Activated CD4-positive, alpha-beta T cell treated with anti-CD3 and anti-CD28 coated beads, Interleukin-2, amount 10 ng/mL, durations not matched to agents 24 days and 14 days (primary cell): ENCODE measurements around the gene CCDC92. TPM values are rescaled to one million over a fixed set of nuclear protein-coding genes. Genes with fewer than 3 reads are reported as not detected.

Experiments used
- DNase-seq: peaks from one replicate; pipeline ENCODE4 v3.0.0; 2022
- H3K27ac Mint-ChIP-seq: one replicate; pipeline ENCODE4 v1.8.0; 2022; ENCODE audit warnings: mild to moderate bottlenecking, mixed read lengths
- H3K27me3 Mint-ChIP-seq: one replicate; pipeline ENCODE4 v1.8.0; 2022; ENCODE audit warnings: mixed read lengths
- H3K36me3 Mint-ChIP-seq: one replicate; pipeline ENCODE4 v1.8.0; 2022; ENCODE audit warnings: low read depth, mild to moderate bottlenecking, mixed read lengths
- H3K4me1 Mint-ChIP-seq: one replicate; pipeline ENCODE4 v1.8.0; 2021; ENCODE audit warnings: mixed read lengths
- H3K4me3 Mint-ChIP-seq: one replicate; pipeline ENCODE4 v1.8.0; 2022; ENCODE audit warnings: mild to moderate bottlenecking, moderate library complexity, mixed read lengths
- H3K9me3 Mint-ChIP-seq: one replicate; pipeline ENCODE4 v1.8.0; 2021; ENCODE audit warnings: mixed read lengths
- intact Hi-C: fragments of 100-400 bp; cut with micrococcal nuclease; formaldehyde crosslinking; loops from one replicate; pipeline ENCODE4 v1.15.1; 2023
- total RNA-seq: library from RNA; stranded (reverse); gene quantifications from 2 replicates; pipeline ENCODE4 v1.2.3, GENCODE V29; 2022

Gene CCDC92
- total RNA-seq, 1 donor from 2014 or later: 7.3 TPM

DNA sequence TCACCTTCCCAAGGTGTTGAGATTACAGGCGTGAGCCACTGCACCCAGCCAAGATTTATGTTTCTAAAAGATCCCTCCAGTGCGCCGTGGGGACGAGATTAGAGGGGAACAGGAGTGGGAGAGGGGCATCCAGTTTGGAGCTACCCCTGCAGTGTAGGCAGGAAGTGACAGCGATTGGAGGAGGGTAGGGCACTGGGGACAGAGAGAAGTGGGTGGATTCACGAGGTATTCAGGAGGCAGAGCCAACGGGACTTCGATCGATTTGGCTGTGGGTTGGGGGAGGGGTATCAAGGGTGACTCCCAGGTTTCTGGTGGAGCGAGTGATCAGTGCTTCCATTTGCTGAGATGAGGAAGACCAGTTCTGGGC lies 82.1 kb downstream of the CCDC92 start:
- no peak overlapping the region for H3K4me3 Mint-ChIP-seq
- H3K27ac Mint-ChIP-seq: no peak overlapping the region
- no peak for DNase-seq
- no peaks in the 10 kb centered on the region for H3K4me1 Mint-ChIP-seq
- intact Hi-C loops: no loop called here
- no peaks in the 10 kb centered on the region for H3K36me3 Mint-ChIP-seq
- no peaks in the 10 kb centered on the region for H3K9me3 Mint-ChIP-seq
- peaks cover 5% of the 10 kb centered on the region for H3K27me3 Mint-ChIP-seq

- no peaks in the 10 kb centered on the region for H3K4me1 Mint-ChIP-seq
- H3K9me3 Mint-ChIP-seq: no peaks in the 10 kb centered on the region
- H3K27ac Mint-ChIP-seq: no peak overlapping the region
- no peak overlapping the region for H3K4me3 Mint-ChIP-seq
- peaks cover 9% of the 10 kb centered on the region for H3K27me3 Mint-ChIP-seq
- no peak for DNase-seq
- no peaks in the 10 kb centered on the region for H3K36me3 Mint-ChIP-seq
- intact Hi-C loops: no loop called here
These were observed 82.6 kb downstream of the CCDC92 start for GRCh38 chr12:123889848-123890535.

DNA sequence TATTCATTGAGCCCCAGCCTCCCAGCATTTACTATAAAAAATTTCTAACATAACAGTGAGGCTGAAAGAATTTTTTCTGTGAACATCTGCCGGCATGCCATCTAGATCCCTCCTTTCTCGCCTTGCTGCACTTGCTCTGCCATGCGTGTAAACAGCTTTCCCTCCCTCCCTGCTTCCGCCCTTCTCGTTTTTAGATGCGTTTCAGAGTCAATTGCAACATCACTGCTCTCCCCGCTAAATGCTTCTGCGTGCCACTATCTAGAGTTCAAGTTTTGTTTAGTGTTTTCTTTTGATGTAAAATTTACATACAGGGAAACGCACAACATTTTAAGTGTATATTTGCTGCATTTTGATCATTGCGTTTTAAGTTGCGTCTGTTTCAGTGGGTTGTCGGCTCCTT lies 83.6 kb downstream of the CCDC92 start:
- Mint-ChIP-seq H3K27me3 (peaks cover 9% of the 10 kb centered on the region), H3K4me3 (no peak overlapping the region), H3K36me3 (no peaks in the 10 kb centered on the region), H3K27ac (no peak overlapping the region), H3K9me3 (no peaks in the 10 kb centered on the region), H3K4me1 (no peaks in the 10 kb centered on the region)
- intact Hi-C loops: no loop called here
- DNase-seq: no peak

DNA sequence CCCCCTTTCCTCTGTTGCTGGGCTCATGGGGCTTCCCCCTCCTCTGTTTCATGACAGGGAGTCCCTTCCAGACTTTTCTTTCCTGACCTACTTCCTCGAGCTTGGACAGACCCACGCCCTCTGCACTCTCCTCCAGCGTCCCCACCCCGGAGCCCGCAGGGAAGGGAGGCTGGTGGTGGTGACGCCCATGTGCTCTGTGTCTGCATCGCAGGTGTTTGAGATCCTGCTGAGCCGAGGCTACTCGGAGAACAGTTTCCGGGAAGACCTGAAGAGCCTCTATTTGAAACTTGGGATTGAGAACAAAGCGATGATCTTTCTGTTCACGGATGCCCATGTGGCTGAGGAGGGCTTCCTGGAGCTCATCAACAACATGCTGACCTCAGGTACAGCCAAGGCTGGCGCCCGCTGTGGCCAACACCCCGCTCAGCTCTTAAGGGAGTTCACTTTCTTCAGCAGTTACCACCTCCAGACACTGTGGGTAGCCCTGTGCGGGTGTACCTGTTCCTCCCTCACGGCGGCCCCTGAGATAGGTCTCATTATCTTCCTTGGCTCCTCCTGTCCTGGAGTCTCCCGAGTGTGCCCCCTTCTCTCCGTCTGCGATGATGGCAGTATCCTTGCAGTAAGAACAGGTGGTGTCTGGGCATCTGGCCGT lies 85.6 kb downstream of the CCDC92 start:
- intact Hi-C loops: no loop called here
- no peaks in the 10 kb centered on the region for H3K36me3 Mint-ChIP-seq
- H3K4me3 Mint-ChIP-seq: no peak overlapping the region

DNA sequence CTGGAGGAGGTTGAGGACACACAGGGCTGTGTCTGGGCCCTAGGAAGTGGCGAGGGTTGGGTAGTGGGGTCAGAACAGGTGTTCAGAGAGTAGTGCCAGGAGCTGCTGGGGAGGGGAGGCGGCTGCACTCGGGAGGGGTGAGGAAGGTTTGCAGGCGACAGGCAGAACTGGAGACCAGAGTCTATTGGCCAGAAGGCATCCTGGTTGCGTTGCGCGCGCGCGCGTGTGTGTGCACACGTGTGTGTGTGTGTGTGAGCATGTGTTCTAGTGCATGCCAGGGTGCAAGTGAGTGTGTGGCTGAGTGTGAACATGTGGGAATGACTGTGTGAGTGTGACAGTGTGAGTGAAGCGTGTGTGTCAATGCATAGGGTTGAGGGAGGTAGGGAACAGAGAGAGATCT lies 86.4 kb downstream of the CCDC92 start:
- Mint-ChIP-seq H3K4me3 (no peak overlapping the region), H3K4me1 (no peaks in the 10 kb centered on the region), H3K9me3 (no peaks in the 10 kb centered on the region), H3K27me3 (peaks cover 9% of the 10 kb centered on the region), H3K27ac (no peak overlapping the region), H3K36me3 (no peaks in the 10 kb centered on the region)
- intact Hi-C loops: no loop called here
- DNase-seq: no peak

More for the DNA sequence above, 85.6 kb downstream of the CCDC92 start:
- Mint-ChIP-seq H3K4me1 (no peaks in the 10 kb centered on the region), H3K9me3 (no peaks in the 10 kb centered on the region), H3K27ac (no peak overlapping the region), H3K27me3 (peaks cover 9% of the 10 kb centered on the region)
- no peak for DNase-seq

Other genes with a start within 250 kb of the CCDC92 start
- gene DNAH10, start 210.5 kb downstream of the CCDC92 start, total RNA-seq: 0.14 and 0.21 TPM in 2 replicates
- 63.2 and 69.3 TPM in 2 replicates for gene ZNF664, start 384 bp upstream of the CCDC92 start, total RNA-seq